ENCODE results near the gene RNF26. TPM values are rescaled to one million over a fixed set of nuclear protein-coding genes. Genes with fewer than 3 reads are reported as not detected.

The RNF26 gene
- total RNA-seq: 15.0 TPM

DNA sequence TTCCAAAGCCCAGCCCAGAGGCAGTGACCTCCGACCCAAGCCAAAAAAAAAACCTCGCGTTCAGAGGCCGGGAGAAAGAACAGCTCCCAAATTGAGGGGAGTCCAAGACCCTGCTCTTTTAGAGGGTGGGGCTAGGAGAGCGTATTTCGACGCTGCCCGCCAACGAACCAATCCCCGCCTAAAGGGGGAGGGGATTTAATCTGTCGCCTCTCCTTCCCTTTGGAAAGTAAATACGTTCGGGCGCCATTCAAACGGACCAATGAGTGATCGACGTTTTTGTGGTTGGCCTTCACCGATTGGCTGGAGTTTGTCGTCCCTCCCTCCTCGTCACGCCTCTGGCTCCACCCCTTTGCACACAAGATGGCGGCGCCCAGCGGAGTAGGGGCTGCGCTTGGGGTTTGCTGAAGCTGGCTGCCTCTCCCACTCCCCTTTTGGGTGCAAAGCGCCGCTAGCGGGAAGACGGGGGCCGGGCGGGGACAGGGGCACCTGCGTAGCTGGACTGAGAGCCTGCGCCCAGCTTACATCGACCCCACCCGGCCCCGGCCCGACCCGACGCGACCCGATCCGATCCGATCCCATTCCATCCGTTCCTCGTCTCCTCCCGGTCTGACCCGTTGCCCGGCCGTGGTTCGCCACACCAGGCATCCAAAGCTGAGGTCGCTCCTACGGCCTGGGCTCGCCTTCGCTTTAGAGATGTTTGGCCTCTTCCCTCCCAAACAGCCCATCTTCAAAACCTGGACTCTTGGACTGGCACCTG is at the start of gene RNF26:
RNF26 (plus strand) TSS at position 354 of the 757 bp plus-strand sequence. CDS start 596 bp downstream, outside the sequence.
- ATAC-seq (peak; percentile 88), DNase-seq (ENCODE audit: low spot score) (peak; percentile 96)

DNA sequence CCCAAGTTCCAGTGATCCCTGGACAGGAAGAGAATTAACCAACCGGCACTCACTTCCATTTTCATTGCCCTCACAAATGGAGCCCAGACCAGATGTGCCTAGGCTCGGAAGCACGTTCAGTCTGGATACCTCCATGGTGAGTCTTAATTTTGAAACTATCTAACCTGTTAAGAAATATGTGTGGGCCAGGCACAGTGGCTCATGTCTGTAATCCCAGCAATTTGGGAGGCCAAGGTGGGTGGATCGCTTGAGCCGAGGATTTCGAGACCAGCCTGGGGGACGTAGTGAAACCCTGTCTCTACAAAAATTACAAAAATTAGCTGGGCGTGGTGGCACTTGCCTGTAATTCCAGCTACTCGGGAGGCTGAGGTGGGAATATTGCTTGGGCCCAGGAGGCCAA is 48.9 kb upstream of the RNF26 start:
- ATAC-seq (no peak), DNase-seq (ENCODE audit: low spot score) (no peak)

DNA sequence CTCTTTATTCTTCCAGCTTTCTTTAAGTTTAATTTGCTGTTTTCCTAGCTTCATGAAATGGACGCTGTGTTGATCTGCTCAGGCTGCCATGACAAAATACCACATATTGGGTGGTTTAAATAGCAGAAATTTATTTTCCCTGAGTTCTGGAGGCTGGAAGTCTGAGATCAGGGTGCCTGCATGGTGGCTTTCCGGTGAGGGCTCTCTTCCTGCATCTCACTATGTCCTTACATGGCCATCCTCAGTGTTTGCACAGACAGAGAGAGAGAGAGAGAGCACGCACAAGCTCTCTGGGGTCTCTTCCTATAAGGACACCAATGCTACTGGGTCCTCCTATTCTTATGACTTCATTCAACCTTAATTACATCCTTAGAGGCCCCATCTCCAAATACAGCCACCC is 46.1 kb upstream of the RNF26 start:
- DNase-seq (ENCODE audit: low spot score) (no peak), ATAC-seq (no peak)

DNA sequence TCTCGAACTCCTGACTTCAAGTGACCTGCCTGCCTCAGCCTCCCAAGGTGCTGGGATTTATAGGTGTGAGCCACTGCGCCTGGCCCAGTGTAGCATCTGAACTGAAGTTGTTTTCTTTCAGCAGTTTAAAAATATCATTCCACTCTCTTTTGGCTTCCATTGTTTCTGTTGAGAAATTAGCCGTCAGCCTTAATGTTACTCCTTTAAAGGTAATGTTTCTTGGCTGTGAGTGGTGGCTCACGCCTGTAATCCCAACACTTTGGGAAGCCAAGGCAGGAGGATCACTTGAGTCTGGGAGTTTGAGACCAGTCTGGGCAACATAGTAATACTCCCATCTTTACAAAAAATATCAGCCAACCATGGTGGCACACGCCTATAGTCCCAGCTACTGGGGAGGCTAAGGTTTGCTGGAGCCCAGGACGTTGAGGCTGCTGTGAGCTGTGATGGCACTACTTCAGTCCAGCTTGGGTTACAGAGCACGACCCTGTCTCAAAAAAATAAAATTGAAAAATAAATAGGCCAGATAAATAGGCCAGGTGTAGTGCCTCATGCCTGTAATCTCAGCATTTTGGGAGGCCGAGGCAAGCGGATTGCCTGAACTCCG is 43.3 kb upstream of the RNF26 start:
- ATAC-seq (no peak), DNase-seq (ENCODE audit: low spot score) (no peak)

DNA sequence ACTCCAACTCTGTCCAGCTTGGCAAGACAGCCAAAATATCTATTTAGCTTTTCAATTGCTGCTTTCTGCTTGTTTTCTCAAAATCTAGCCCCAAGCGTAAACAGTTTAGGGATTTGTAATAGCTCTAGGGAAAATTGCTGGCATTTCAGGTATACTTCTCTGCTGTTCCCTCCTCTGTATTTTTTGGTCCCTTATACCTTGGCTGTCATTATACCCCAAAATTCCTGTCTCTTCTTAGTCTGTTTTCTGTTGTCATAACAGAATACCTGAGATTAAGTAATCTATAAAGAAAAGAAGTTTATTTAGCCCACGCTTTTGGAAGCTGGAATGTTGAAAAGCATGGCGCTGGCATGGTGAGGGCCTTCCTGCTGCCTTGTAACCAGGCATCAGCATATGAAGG is 40.9 kb upstream of the RNF26 start:
- no peak for DNase-seq (ENCODE audit: low spot score)
- ATAC-seq: no peak

DNA sequence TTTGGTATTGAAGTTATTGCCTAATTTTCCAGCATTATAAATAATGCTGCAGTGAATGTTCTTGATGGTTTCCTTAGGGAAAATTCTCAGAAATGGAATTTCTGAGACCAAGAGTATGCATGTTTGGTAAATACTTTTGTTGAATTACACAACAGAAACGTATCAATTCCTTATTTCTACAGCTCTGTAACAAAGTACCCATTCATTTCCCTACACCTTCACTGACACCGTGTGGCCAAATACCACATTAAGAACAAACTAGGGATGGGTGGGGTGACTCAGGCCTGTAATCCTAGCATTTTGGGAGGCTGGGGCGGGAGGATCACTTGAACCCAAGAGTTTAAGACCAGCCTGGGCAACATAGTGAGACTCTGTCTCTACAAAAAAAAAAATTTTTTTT is 39.1 kb upstream of the RNF26 start:
- DNase-seq (ENCODE audit: low spot score): no peak
- ATAC-seq: no peak

DNA sequence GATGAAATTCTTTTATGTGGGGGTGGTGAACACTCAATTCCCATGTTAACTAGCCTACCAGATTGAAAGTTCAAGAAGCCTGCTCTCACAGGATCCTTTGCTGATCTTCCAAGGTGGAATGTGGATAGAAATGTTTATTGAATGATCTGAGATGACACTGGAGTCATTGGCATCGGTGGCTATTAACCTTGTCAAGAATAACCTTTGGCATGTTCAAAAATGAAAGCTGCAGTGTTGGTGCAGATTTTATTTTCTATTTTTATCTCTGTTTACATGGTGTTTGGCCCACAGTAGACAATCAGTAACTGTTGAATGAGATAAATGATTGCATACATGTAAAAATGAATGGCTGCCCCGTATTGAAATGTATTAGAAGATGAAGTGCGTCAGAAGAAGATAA is 36.4 kb upstream of the RNF26 start:
- ATAC-seq (peak; percentile 81), DNase-seq (ENCODE audit: low spot score) (no peak)

DNA sequence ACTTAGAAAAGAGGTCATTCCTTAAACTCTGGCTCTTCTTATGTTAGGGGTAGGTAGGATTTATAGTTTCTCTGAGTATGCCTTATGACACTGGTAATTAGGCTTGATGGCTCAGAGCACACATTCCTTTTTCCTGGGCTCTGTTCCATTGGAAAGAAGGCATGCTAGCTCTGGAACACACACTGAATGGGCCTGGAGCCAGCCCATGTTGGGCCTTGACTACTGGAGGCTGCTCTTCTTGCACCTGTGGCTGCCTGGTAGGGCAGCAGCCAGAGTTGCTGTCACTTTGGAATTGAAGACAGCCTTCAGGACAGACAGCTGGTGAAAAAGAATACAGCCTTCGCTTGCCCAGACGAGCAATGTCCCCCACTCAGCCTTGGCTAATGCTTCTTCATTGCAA is 35.6 kb upstream of the RNF26 start:
- ATAC-seq (peak; percentile 54), DNase-seq (ENCODE audit: low spot score) (no peak)

DNA sequence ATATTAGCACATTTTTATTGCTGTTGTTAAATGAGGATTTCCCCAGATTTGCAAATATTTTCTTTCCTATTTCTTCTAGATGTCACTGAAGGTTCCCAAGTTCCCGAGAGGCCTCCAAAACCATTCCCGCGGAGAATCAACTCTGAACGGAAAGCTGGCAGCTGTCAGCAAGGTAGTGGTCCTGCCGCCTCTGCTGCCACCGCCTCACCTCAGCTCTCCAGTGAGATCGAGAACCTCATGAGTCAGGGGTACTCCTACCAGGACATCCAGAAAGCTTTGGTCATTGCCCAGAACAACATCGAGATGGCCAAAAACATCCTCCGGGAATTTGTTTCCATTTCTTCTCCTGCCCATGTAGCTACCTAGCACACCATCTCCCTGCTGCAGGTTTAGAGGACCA is 34.9 kb upstream of the RNF26 start:
- no peak for ATAC-seq

DNA sequence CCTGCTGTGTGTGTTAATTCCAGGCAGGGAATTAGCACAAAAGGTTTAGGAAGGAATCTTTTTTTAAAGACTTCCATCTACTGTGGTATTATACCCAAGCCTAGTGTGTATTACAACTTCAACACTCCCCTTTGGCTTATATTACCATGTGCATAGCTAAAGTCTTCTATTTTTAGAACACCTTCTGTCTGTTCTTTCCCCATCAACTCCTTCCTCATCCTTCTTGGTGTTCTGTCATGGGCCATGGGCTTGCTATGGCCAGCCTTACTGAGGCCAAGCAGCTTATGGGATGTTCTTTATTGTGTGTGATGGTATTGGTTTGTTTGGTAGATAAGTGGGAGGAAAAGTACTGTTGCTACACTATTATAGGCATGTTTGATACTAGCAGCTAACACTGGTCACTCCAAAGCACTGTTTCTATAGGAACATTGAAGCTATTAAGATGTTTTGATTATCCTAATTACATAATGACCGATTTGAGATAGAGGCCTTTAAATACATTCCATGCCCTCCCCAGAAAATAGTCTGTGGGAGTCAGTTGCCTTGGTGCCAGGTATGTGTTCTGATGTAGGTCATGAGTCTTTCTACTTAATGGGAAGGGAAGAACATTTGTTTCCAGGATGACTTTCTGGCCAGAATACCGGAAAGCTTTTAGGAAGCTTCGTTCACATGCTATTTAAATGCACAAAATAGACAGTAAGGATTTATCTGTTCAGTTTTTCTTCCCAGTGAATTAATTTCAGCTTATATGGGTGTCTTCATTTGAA is 33.9 kb upstream of the RNF26 start:
- no peak for ATAC-seq

More for the DNA sequence above, 34.9 kb upstream of the RNF26 start:
- DNase-seq (ENCODE audit: low spot score): no peak

DNA sequence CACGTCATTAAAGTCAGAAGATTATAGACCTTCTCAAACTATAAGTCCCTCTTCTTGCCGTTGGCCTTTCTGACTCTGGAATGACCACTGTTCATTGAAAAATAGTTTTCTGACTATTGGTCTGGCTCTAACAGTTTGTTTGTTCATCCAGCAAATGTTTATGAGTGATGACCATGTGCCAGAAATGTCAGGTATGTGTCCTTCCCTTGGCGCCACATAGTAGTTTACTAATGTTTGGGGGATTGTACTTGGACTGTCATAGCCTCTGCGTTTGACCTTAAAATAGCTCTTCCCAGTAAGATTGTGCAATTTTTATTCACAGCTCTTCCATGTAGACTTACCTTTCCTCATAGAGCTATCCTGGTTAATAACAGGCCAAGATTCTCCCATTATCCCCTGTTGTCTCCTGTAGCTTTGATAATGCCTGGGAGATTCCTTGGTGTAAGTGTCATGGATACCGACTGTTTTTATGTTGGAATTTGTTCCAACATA is 31.1 kb upstream of the RNF26 start:
- DNase-seq (ENCODE audit: low spot score): no peak
- peak; percentile 41 for ATAC-seq

More for the DNA sequence above, 33.9 kb upstream of the RNF26 start:
- no peak for DNase-seq (ENCODE audit: low spot score)

DNA sequence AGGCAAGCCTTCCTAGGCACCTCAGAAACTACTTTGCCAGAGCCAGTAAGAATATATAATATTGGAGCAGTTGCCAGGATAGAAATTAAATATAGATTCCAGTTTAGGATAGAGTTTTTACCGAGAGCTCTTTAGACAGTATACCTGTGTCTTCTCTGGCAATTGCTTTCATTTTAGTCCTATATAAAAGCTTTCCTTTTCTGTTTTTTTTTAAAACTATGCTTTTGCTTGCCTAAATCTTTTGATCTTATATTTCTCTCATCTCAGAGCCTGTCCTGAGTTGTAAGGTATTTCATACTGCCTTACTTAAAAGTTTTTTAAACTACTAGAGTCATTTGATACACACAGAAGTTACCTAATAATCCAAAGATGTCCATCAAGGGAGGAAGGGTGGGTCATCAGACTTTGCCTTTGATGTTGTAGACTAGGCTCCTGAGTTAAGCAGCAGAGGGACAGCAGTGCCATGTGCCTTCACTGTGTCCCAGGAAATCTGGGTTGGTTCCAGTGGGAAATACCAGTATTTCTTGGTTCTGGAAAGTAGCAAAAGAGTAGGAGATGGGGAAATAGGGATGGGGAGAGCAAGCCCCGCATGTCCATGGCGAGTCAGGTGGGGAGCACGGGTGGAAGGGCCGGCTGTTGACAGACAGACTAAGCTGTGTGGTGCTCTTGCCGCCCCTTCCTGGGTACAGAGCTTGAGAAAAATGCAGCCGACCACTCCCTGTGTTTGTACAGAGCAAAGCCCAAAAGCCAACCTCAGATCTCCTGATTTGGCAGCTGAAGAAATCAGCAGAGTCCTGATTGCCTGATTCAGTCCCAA is 28.6 kb upstream of the RNF26 start:
- DNase-seq (ENCODE audit: low spot score) (no peak), ATAC-seq (no peak)

DNA sequence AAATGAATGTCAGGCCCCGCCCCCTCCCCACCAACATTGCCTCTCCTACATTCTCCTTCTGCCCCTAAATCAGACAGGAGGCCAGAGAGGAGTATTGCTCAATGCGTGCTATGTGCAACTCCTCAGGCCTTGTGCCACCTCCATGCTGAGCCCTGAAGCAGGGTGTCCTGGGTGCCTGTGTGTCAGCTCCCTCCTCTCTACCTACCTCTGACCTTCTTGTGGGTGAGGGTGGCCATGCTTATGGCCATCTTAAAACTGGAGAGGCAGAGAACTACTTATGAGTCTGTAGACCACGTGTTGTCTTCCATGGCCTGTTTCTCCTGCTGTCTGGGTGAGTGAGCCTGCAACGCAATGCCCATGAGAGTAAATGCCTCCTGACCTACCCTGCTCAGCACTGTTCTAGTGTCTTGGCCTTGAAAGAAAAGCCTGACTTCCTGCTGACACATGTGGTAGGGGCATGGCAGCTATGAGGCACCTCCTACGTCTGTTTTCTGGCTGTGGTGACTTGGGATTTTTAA is 27.9 kb upstream of the RNF26 start:
- DNase-seq (ENCODE audit: low spot score): no peak
- peak; percentile 56 for ATAC-seq

DNA sequence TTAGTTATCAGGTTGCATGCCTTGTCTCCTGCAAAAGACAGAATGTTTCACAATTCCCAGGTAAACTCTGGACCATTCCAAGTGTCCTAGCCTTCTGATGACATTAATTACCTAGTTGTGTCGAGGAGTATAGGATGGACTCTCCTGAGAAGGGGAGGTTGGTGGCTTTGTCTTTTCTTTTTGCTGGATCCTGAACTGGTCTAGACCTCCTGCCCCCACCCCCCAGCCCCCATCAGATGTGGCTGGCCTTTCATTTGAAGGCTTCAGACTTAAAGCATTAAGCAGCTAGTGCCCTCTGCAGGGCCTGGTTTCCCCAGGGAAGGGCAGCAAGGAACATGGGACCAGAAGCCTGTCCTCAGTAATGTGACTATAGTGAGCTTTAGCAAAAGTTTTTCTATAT is 27.1 kb upstream of the RNF26 start:
- peak; percentile 39 for ATAC-seq
- no peak for DNase-seq (ENCODE audit: low spot score)

DNA sequence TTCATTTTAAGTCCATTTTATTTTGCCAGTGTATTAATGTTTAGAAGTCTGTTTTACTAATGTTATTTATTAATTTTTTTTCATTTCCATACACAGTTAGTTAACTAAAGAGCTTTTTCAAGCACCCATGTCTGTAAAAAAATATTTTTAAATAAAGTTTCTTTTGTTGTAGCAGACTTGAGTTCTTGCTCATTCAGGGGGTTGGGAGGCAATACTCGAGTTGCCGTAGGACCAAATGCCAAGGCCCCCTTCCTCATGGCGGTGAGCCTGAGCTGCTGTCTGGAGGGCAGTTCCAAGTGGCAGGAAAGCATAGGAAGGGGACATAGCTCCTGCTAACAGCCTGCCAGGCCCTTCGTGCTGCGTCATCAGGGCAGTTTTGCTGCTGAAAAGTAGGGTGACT is 26.4 kb upstream of the RNF26 start:
- DNase-seq (ENCODE audit: low spot score) (no peak), ATAC-seq (no peak)

DNA sequence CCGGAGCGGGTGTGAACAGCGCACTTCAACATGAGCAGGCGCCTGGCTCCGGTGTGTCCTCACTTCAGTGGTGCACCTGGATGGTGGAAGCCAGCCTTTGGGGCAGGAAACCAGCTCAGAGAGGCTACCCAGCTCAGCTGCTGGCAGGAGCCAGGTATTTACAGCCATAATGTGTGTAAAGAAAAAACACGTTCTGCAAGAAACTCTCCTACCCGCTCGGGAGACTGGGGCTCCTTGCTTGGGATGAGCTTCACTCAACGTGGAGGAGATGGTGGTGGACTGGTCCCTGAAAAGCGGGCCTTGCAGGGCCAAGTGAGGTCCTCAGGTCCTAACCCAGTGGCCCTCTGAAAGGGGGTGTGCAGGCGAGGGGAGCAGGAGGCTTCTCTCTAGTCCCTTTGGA is 24.9 kb upstream of the RNF26 start:
- DNase-seq (ENCODE audit: low spot score): no peak
- ATAC-seq: no peak

DNA sequence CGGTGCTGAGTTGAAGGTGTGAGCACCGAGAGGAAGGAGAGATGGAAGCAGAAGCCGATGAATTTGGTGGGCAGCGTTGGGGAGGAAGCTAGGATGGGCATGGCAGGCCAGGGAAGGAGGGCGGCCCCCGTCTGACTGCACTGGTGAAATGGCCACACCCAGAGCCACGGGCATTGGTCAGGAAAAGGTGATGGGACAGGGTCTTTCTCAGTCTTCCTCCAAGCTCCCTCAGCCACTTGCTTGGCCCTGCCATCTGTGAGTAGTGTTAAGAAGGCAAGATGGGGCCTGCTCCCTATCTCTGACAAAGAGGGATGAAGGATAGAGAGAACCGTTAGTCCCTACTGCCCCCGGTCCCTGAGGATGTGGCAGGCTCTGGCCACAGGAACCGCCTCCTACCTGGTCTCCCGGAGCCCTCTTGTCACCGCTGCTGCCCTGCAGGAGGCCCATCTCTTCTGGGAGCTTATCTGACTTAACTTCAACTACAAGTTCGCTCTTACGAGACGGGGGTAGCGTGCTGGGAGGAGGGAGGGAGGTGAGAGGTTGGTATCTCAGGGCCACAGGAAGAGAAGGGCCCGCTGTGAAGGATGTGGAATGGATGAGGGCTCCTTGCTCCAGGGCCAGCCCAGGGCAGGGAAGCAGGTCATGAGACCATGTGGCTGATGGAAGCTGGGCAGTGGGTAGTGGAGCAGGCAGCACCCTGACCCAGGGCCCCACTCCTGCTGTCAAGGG is 24.2 kb upstream of the RNF26 start:
- ATAC-seq (no peak), DNase-seq (ENCODE audit: low spot score) (no peak)

DNA sequence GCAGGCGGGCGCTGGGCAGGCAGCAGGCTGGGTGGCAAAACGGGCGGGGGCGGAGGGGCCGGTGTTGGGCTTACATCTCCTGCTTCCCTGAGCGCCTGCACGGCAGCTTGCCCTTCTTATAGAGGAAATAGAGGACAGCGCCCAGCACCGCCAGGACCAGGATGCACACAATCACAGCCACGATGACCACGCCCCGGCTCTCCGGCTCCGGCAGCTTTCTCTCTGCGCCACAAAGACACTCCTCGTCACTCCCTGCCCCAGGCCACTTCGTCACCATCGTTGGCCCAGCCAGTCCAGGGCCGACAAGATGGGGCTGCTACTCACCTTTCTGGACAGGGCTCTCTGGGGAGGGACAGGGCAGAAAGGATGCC is 23.7 kb upstream of the RNF26 start:
- DNase-seq (ENCODE audit: low spot score) (no peak), ATAC-seq (no peak)

DNA sequence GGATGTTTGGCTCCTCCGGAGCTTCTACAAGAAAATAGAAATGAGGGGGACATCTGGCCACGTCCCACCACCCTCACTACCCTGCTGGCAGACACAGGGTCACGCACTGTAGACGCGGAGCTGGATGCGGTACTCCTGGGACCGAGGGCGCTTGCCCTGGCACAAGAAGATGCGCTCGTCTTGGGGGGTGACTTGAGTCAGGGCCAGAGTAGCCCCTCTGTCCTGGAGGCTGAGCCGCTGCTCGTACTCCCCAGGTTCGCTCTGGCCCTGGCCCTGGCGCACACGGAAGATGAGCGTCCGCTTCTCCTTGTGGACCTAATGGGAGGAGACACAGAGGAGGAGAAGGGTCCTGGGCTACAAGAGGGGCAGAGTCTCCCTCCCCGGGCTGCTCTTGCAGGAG is 19.6 kb upstream of the RNF26 start:
- DNase-seq (ENCODE audit: low spot score) (no peak), ATAC-seq (no peak)
